IMR-90 (cell line): ENCODE data around the gene TEX264. TPM values are rescaled to one million over a fixed set of nuclear protein-coding genes. Genes with fewer than 3 reads are reported as not detected.

Experiments
- ATAC-seq: fragments of 200-7000 bp; cut with Tn5 transposase; 2 replicates; pipeline ENCODE4 v1.9.1; 2020; ENCODE audit warnings: low read depth, mild to moderate bottlenecking, moderate library complexity
- BruUV-seq: library from RNA; stranded (reverse); fragments of 400-500 nt; replicated peaks from 2 replicates; lab custom pipeline; 2021; lab: Mats Ljungman, UMichigan
- CTCF ChIA-PET: fragments of 300-600 bp; formaldehyde crosslinking; extraction: SDS; loops from one replicate; lab custom pipeline; 2021; ENCODE audit warnings: antibody characterized with exemption; lab: Yijun Ruan, JAX
- POLR2A ChIA-PET: fragments of 300-600 bp; sonication (Branson Sonifier 250); formaldehyde crosslinking; loops from one replicate; lab custom pipeline; 2022; ENCODE audit warnings: antibody characterized with exemption; ENCODE audit not compliant: unreplicated experiment; lab: Charles Lee
- DNase-seq: peaks from one replicate; pipeline ENCODE4 v3.0.0; 2013
- H2AFZ ChIP-seq: replicated peaks from 2 replicates; pipeline ENCODE3; 2013; ENCODE audit warnings: low read length, mild to moderate bottlenecking; ENCODE audit not compliant: poor library complexity
- H2AK5ac ChIP-seq: 2 replicates; pipeline ENCODE4 v1.6.1; 2013; ENCODE audit warnings: low read depth, low read length, inconsistent platforms
- H2AK9ac ChIP-seq: replicated peaks from 2 replicates; pipeline ENCODE3; 2013; ENCODE audit warnings: mild to moderate bottlenecking, low read depth, low read length, moderate library complexity; ENCODE audit not compliant: poor library complexity
- H2BK120ac ChIP-seq: 2 replicates; pipeline ENCODE4 v1.6.1; 2013; ENCODE audit warnings: low read depth, low read length, inconsistent platforms
- H2BK15ac ChIP-seq: 3 replicates; pipeline ENCODE4 v1.6.1; 2013; ENCODE audit warnings: low read depth, low read length, inconsistent platforms
- H2BK20ac ChIP-seq: 2 replicates; pipeline ENCODE4 v1.6.1; 2013; ENCODE audit warnings: low read depth, mild to moderate bottlenecking, inconsistent platforms, low read length, moderate library complexity
- H2BK5ac ChIP-seq: 2 replicates; pipeline ENCODE4 v1.6.1; 2013; ENCODE audit warnings: mild to moderate bottlenecking, low read depth, low read length, inconsistent platforms; ENCODE audit not compliant: poor library complexity, severe bottlenecking
- H3K14ac ChIP-seq: replicated peaks from 2 replicates; pipeline ENCODE4 v1.6.1; 2013; ENCODE audit warnings: low read depth, low read length, inconsistent platforms
- H3K18ac ChIP-seq: 2 replicates; pipeline ENCODE4 v1.6.1; 2013; ENCODE audit warnings: low read depth, low read length, control low read depth
- H3K23ac ChIP-seq: 2 replicates; pipeline ENCODE4 v1.6.1; 2013; ENCODE audit warnings: low read depth, low read length, inconsistent platforms
- H3K27ac ChIP-seq: 2 replicates; pipeline ENCODE4 v1.5.1; 2013; ENCODE audit warnings: mild to moderate bottlenecking, control low read depth, low read length; ENCODE audit not compliant: insufficient read depth
- H3K27me3 ChIP-seq: 2 replicates; pipeline ENCODE4 v1.6.1; 2013; ENCODE audit warnings: low read length; ENCODE audit not compliant: control insufficient read depth, insufficient read depth
- H3K36me3 ChIP-seq: 2 replicates; pipeline ENCODE4 v1.6.1; 2013; ENCODE audit warnings: low read length, mixed read lengths; ENCODE audit not compliant: control insufficient read depth, insufficient read depth
- H3K4ac ChIP-seq: 2 replicates; pipeline ENCODE4 v1.6.1; 2013; ENCODE audit warnings: low read depth, low read length, inconsistent platforms
- H3K4me1 ChIP-seq: 2 replicates; pipeline ENCODE4 v1.6.1; 2013; ENCODE audit warnings: low read length, mixed read lengths; ENCODE audit not compliant: control insufficient read depth, insufficient read depth
- H3K4me2 ChIP-seq: 2 replicates; pipeline ENCODE4 v1.6.1; 2013; ENCODE audit warnings: low read depth, mild to moderate bottlenecking, control low read depth, low read length, moderate library complexity
- H3K4me3 ChIP-seq: 2 replicates; pipeline ENCODE4 v1.5.1; 2013; ENCODE audit warnings: low read depth, mild to moderate bottlenecking, control low read depth, low read length, moderate library complexity; ENCODE audit not compliant: insufficient read depth
- H3K56ac ChIP-seq: 2 replicates; pipeline ENCODE4 v1.6.1; 2013; ENCODE audit warnings: low read length, inconsistent platforms; ENCODE audit not compliant: insufficient read depth; ENCODE audit errors: extremely low read depth
- H3K79me1 ChIP-seq, 2 experiments: 2 replicates each; pipeline ENCODE4 v1.6.1; 2013; ENCODE audit warnings: low read length in 2 of 2, inconsistent platforms in 1 of 2, low read depth in 1 of 2
- H3K9ac ChIP-seq: 2 replicates; pipeline ENCODE4 v1.6.1; 2013; ENCODE audit warnings: low read depth, low read length, control low read depth
- H3K9me1 ChIP-seq: 2 replicates; pipeline ENCODE4 v1.6.1; 2013; ENCODE audit warnings: low read length, inconsistent platforms; ENCODE audit not compliant: insufficient read depth
- H3K9me3 ChIP-seq: 2 replicates; pipeline ENCODE4 v1.6.1; 2013; ENCODE audit warnings: low read length; ENCODE audit not compliant: control insufficient read depth, insufficient read depth
- H4K20me1 ChIP-seq: 2 replicates; pipeline ENCODE4 v1.6.1; 2013; ENCODE audit warnings: low read length, inconsistent platforms; ENCODE audit not compliant: insufficient read depth
- H4K5ac ChIP-seq: 2 replicates; pipeline ENCODE4 v1.6.1; 2013; ENCODE audit warnings: mild to moderate bottlenecking, low read depth, low read length, control low read depth
- H4K8ac ChIP-seq, 2 experiments: 2 replicates each; pipeline ENCODE4 v1.6.1; 2013; ENCODE audit warnings: low read depth in 2 of 2, low read length in 2 of 2, control low read depth in 1 of 2, inconsistent platforms in 1 of 2
- H4K91ac ChIP-seq: 2 replicates; pipeline ENCODE4 v1.6.1; 2013; ENCODE audit warnings: low read depth, low read length, inconsistent platforms; ENCODE audit not compliant: insufficient read depth
- BHLHE40 ChIP-seq: fragments of 150-350 bp; IDR thresholded peaks from 2 replicates; pipeline ENCODE4 v1.6.1; 2016; ENCODE audit warnings: mild to moderate bottlenecking, low read depth, low read length
- CHD1 ChIP-seq: IDR thresholded peaks from 2 replicates; pipeline ENCODE4 v1.6.1; 2012; ENCODE audit warnings: low read depth, low read length, improper control_type of control experiment
- ELK1 ChIP-seq: fragments of 150-350 bp; IDR thresholded peaks from 2 replicates; pipeline ENCODE4 v1.6.1; 2016; ENCODE audit warnings: low read depth, mild to moderate bottlenecking, low read length, moderate library complexity, borderline replicate concordance
- FOS ChIP-seq: fragments of 150-350 bp; IDR thresholded peaks from 2 replicates; pipeline ENCODE4 v1.6.1; 2016; ENCODE audit warnings: low read depth, low read length
- MAFK ChIP-seq: IDR thresholded peaks from 2 replicates; pipeline ENCODE4 v1.6.1; 2012; ENCODE audit warnings: low read depth, low read length, improper control_type of control experiment
- MAZ ChIP-seq: IDR thresholded peaks from 2 replicates; pipeline ENCODE4 v1.6.1; 2012; ENCODE audit warnings: low read depth, mild to moderate bottlenecking, low read length, improper control_type of control experiment, moderate library complexity, borderline replicate concordance
- MXI1 ChIP-seq: IDR thresholded peaks from 2 replicates; pipeline ENCODE4 v1.6.1; 2012; ENCODE audit warnings: low read depth, mild to moderate bottlenecking, low read length, moderate library complexity, borderline replicate concordance
- RCOR1 ChIP-seq: IDR thresholded peaks from 2 replicates; pipeline ENCODE4 v1.6.1; 2012; ENCODE audit warnings: mild to moderate bottlenecking, low read length, improper control_type of control experiment; ENCODE audit not compliant: insufficient replicate concordance
- RFX5 ChIP-seq: IDR thresholded peaks from 2 replicates; pipeline ENCODE4 v1.8.0; 2012; ENCODE audit warnings: low read depth, mild to moderate bottlenecking, low read length, moderate library complexity
- SMC3 ChIP-seq: fragments of 150-350 bp; IDR thresholded peaks from 2 replicates; pipeline ENCODE4 v1.6.1; 2016; ENCODE audit warnings: low read depth, mild to moderate bottlenecking, antibody characterized with exemption, low read length, moderate library complexity
- WGBS, 2 experiments: methylation state at CpG; one replicate each; pipeline versions ENCODE4 v1.1.5 to v1.1.7; 2013; ENCODE audit warnings: missing lambda C conversion rate in 2 of 2; ENCODE audit not compliant: insufficient read length in 1 of 2; ENCODE audit errors: extremely low coverage in 2 of 2; 5-methylcytosine and 5-hydroxymethylcytosine counted together
- dilution Hi-C: fragments of 300-500 bp; cut with HindIII; formaldehyde crosslinking; loops from one replicate; pipeline ENCODE4 v1.14.3; 2018; ENCODE audit warnings: low sequenced_read_pairs; ENCODE audit not compliant: unreplicated experiment
- in situ Hi-C: fragments of 300-500 bp; cut with MboI; formaldehyde crosslinking; loops from 3 replicates; pipeline ENCODE4 v1.14.3; 2019; ENCODE audit warnings: low sequenced_read_pairs, inconsistent platforms, mixed read lengths
- intact Hi-C: fragments of 100-400 bp; cut with micrococcal nuclease; formaldehyde crosslinking; loops from 2 replicates; pipeline ENCODE4 v1.10.0; 2022
- polyA plus RNA-seq, 3 experiments: library from polyadenylated mRNA; depleted of rRNA; stranded (reverse); fragments of >200 nt; gene quantifications; 2 replicates each; pipeline ENCODE4 v1.2.3, GENCODE V29; 2012; ENCODE audit warnings: low replicate concordance in 1 of 3
- total RNA-seq: library from RNA; depleted of rRNA; stranded (reverse); fragments of >200 nt; gene quantifications from 2 replicates; pipeline ENCODE4 v1.2.3, GENCODE V29; 2012
- TF ChIP-seq, protein P1 (sequence below): fragments of 150-350 bp; IDR thresholded peaks from 2 replicates; pipeline ENCODE4 v1.6.1; 2017; ENCODE audit warnings: mild to moderate bottlenecking, antibody characterized with exemption, low read length, low read depth

Gene TEX264
- total and polyA plus RNA-seq, 2 of the 4 experiments (the other 2 are of a cell fraction): 30.3 to 45.0 TPM

DNA sequence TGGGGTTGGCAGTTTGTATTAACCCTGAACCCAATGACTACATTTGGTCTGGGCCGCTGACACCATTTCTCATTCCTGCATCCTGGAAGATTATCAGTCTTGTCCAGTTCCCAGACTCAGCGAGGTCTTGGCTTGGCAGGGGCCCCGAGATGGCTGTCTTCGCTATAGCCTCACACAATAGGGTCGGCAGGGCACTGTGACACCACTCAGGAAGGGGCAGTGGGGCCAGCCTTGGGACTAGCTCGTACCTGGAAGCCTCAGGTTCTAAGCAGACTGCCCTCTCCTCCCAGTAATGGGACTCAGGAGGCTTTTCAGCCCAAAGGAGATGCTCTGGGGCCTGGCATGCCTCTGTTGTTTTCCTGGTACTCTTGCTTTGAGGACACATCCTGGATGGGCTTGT lies 9.1 kb downstream of the TEX264 start:
- DNase-seq (no peak), ATAC-seq (no peak)
- 87% methylated on average over 6 of the region's 6 CpGs; no CpG with 5 or more reads in 1 of the 2 experiments for WGBS, 2 experiments
- no peak overlapping the region for H3K4me3 ChIP-seq
- H3K4ac ChIP-seq: no peak overlapping the region
- ChIA-PET POLR2A (interaction anchor here (2.8 kb wide), 1 partner anchor 181 kb away, joined by 9 read pairs; the partner anchor contains the start of gene DCAF1), CTCF (interaction anchor here (1.5 to 3.5 kb wide), 2 partner anchors 10 to 180 kb away, joined by 4 to 34 read pairs; partner anchors contain the start of gene DCAF1)
- no peak overlapping the region for H2BK120ac ChIP-seq
- H3K23ac ChIP-seq: no peak overlapping the region
- no peak overlapping the region for H2AFZ ChIP-seq
- no peak overlapping the region for H2BK20ac ChIP-seq
- H2AK9ac ChIP-seq: no peak overlapping the region
- no peak overlapping the region for H2AK5ac ChIP-seq
- H3K27ac ChIP-seq: no peak overlapping the region
- no peak overlapping the region for H2BK15ac ChIP-seq
- H3K9me1 ChIP-seq: peaks cover 7% of the 10 kb centered on the region
- no peak overlapping the region for H4K91ac ChIP-seq
- no peaks in the 10 kb centered on the region for H3K27me3 ChIP-seq
- intact Hi-C loops: no loop called here
- BruUV-seq: no TSS peak
- no peak overlapping the region for H2BK5ac ChIP-seq
- no peaks in the 10 kb centered on the region for H3K9me3 ChIP-seq
- H3K14ac ChIP-seq: no peak overlapping the region
- no peak overlapping the region for H3K56ac ChIP-seq
- no peak overlapping the region for H3K4me2 ChIP-seq
- H3K4me1 ChIP-seq: peaks cover 5% of the 10 kb centered on the region
- H3K79me1 ChIP-seq: peaks cover 20 to 44% of the 10 kb centered on the region in 2 experiments; a peak in 3 of 4 replicates
- H3K9ac ChIP-seq: no peak overlapping the region
- H4K5ac ChIP-seq: no peak overlapping the region
- H4K8ac ChIP-seq: no peak overlapping the region
- no peak for TF ChIP-seq MAZ
- TF ChIP-seq FOS: no peak
- TF ChIP-seq SMC3: no peak
- no peak for TF ChIP-seq RFX5
- no peak for TF ChIP-seq ELK1
- TF ChIP-seq, protein P1, sequence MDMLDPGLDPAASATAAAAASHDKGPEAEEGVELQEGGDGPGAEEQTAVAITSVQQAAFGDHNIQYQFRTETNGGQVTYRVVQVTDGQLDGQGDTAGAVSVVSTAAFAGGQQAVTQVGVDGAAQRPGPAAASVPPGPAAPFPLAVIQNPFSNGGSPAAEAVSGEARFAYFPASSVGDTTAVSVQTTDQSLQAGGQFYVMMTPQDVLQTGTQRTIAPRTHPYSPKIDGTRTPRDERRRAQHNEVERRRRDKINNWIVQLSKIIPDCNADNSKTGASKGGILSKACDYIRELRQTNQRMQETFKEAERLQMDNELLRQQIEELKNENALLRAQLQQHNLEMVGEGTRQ: no peak
- TF ChIP-seq MXI1: no peak
- TF ChIP-seq RCOR1: no peak
- TF ChIP-seq CHD1: no peak
- TF ChIP-seq MAFK: no peak
- TF ChIP-seq BHLHE40: no peak
- no peak overlapping the region for H3K18ac ChIP-seq
- in situ Hi-C loops: loop anchor here (5.0 to 25.0 kb wide), 2 partner anchors 178 to 1068 kb away; partner anchors contain the start of genes CISH, DCAF1 and MAPKAPK3
- peaks cover 24% of the 10 kb centered on the region for H3K36me3 ChIP-seq
- peaks cover 21% of the 10 kb centered on the region for H4K20me1 ChIP-seq
- dilution Hi-C loops: no loop called here
